Fibroblast of skin of back (primary cell): ENCODE results near the gene FBXL16.

Source experiments
- DNase-seq: peaks from one replicate; pipeline ENCODE4 v3.0.0-alpha.2; 2013

Gene FBXL16

GRCh38 chr16:722835-723633 is 17.4 kb upstream of the FBXL16 start:
- DNase-seq: no peak

GRCh38 chr16:721765-722540 is 16.4 kb upstream of the FBXL16 start:
- DNase-seq: no peak

- DNase-seq: peak; percentile 73
Measured at GRCh38 chr16:720990-721764, 15.6 kb upstream of the FBXL16 start, which contains the start of gene ANTKMT. TSS of gene ANTKMT (plus strand) at chr16:721146. CDS start at chr16:721275, 129 bp downstream.

GRCh38 chr16:720447-720989 is 14.9 kb upstream of the FBXL16 start:
- peak; percentile 75 for DNase-seq

GRCh38 chr16:719815-720446 is 14.3 kb upstream of the FBXL16 start:
- peak; percentile 19 for DNase-seq

- DNase-seq: no peak
Measured at GRCh38 chr16:718922-719321, 13.3 kb upstream of the FBXL16 start.

- no peak for DNase-seq
Measured at GRCh38 chr16:718389-718788, 12.8 kb upstream of the FBXL16 start.

GRCh38 chr16:717450-718245 is 12.0 kb upstream of the FBXL16 start:
- no peak for DNase-seq

GRCh38 chr16:716768-717325 is 11.2 kb upstream of the FBXL16 start:
- no peak for DNase-seq

GRCh38 chr16:716200-716568 is 10.6 kb upstream of the FBXL16 start:
- DNase-seq: peak; percentile 18

- peak; percentile 45 for DNase-seq
Measured at GRCh38 chr16:715477-716199, 10.0 kb upstream of the FBXL16 start.

- DNase-seq: peak; percentile 87
Measured at GRCh38 chr16:714558-715476, 9.2 kb upstream of the FBXL16 start, which contains the start of gene METRN. TSS of gene METRN (plus strand) at chr16:715118. CDS start at chr16:715290, 172 bp downstream.

- DNase-seq: no peak
Measured at GRCh38 chr16:714079-714478, 8.5 kb upstream of the FBXL16 start.

GRCh38 chr16:712740-713250 is 7.2 kb upstream of the FBXL16 start:
- peak; percentile 98 for DNase-seq

GRCh38 chr16:711548-712320 is 6.1 kb upstream of the FBXL16 start:
- DNase-seq: peak; percentile 60

GRCh38 chr16:711084-711483 is 5.5 kb upstream of the FBXL16 start:
- DNase-seq: no peak

- DNase-seq: no peak
Measured at GRCh38 chr16:710500-711075, 5.0 kb upstream of the FBXL16 start.
